A673 (cell line): ENCODE results near the gene HABP2. TPM values are rescaled to one million over a fixed set of nuclear protein-coding genes. Genes with fewer than 3 reads are reported as not detected.

Source experiments
- BruUV-seq: library from RNA; stranded (reverse); fragments of 400-500 nt; replicated peaks from 2 replicates; lab custom pipeline; 2021; lab: Mats Ljungman, UMichigan
- CTCF ChIA-PET: fragments of 300-600 bp; sonication (Branson Sonifier 250); formaldehyde crosslinking; loops from one replicate; lab custom pipeline; 2022; ENCODE audit warnings: antibody characterized with exemption; lab: Charles Lee
- POLR2A ChIA-PET: fragments of 300-600 bp; sonication (Branson Sonifier 250); formaldehyde crosslinking; loops from one replicate; lab custom pipeline; 2022; ENCODE audit warnings: antibody characterized with exemption; ENCODE audit not compliant: low non-redundant PET; lab: Charles Lee
- DNase-seq: peaks from one replicate; pipeline ENCODE4 v3.0.0-alpha.2; 2015; ENCODE audit warnings: low spot score
- H3K27ac ChIP-seq: fragments of 200-600 bp; sonication (generic); 2 replicates; pipeline ENCODE4 v1.5.1; 2016; ENCODE audit warnings: mixed run types, low read depth, mild to moderate bottlenecking, mixed read lengths, antibody characterized with exemption, low read length; ENCODE audit not compliant: poor library complexity, severe bottlenecking
- H3K27me3 ChIP-seq: fragments of 200-600 bp; sonication (generic); replicated peaks from 2 replicates; pipeline ENCODE4 v1.6.1; 2017; ENCODE audit warnings: mixed run types, low read depth, mild to moderate bottlenecking, mixed read lengths, antibody characterized with exemption, low read length; ENCODE audit not compliant: insufficient read depth, poor library complexity
- H3K36me3 ChIP-seq: fragments of 200-600 bp; sonication (generic); 2 replicates; pipeline ENCODE4 v1.6.1; 2016; ENCODE audit warnings: mixed run types, mild to moderate bottlenecking, mixed read lengths, antibody characterized with exemption, low read length; ENCODE audit not compliant: insufficient read depth, poor library complexity, severe bottlenecking
- H3K4me1 ChIP-seq: fragments of 200-600 bp; sonication (generic); 2 replicates; pipeline ENCODE4 v1.6.1; 2017; ENCODE audit warnings: mixed run types, mild to moderate bottlenecking, mixed read lengths, antibody characterized with exemption, low read length; ENCODE audit not compliant: insufficient read depth, poor library complexity, severe bottlenecking
- H3K4me3 ChIP-seq: fragments of 200-600 bp; sonication (generic); 2 replicates; pipeline ENCODE4 v1.5.1; 2016; ENCODE audit warnings: low read depth, mixed run types, mild to moderate bottlenecking, mixed read lengths, low read length; ENCODE audit not compliant: poor library complexity, severe bottlenecking
- H3K9me3 ChIP-seq: fragments of 200-600 bp; sonication (generic); 2 replicates; pipeline ENCODE4 v1.6.1; 2016; ENCODE audit warnings: mixed run types, low read depth, mild to moderate bottlenecking, mixed read lengths, antibody characterized with exemption, low read length; ENCODE audit not compliant: poor library complexity, severe bottlenecking
- EZH2 ChIP-seq: fragments of 200-600 bp; sonication (generic); IDR thresholded peaks from 2 replicates; pipeline ENCODE4 v1.6.1; 2017; ENCODE audit warnings: borderline replicate concordance, low read depth, mild to moderate bottlenecking, mixed read lengths, antibody characterized with exemption, low read length; ENCODE audit not compliant: poor library complexity, severe bottlenecking
- intact Hi-C: fragments of 100-400 bp; cut with micrococcal nuclease; formaldehyde crosslinking; loops from one replicate; pipeline ENCODE4 v1.10.0; 2022; ENCODE audit not compliant: unreplicated experiment
- total RNA-seq: library from RNA; stranded (reverse); gene quantifications from 2 replicates; pipeline ENCODE4 v1.2.3, GENCODE V29; 2021
- TF ChIP-seq, protein P1 (sequence below): fragments of 300-800, 200-600 bp; sonication (generic); conservative IDR thresholded peaks from 2 replicates; pipeline ENCODE4 v1.5.1; 2017; ENCODE audit warnings: low read depth, mild to moderate bottlenecking, antibody characterized with exemption, low read length, moderate library complexity, mixed read lengths

HABP2 gene
- total RNA-seq, 1 experiment from 2014 or later, result not detected

DNA sequence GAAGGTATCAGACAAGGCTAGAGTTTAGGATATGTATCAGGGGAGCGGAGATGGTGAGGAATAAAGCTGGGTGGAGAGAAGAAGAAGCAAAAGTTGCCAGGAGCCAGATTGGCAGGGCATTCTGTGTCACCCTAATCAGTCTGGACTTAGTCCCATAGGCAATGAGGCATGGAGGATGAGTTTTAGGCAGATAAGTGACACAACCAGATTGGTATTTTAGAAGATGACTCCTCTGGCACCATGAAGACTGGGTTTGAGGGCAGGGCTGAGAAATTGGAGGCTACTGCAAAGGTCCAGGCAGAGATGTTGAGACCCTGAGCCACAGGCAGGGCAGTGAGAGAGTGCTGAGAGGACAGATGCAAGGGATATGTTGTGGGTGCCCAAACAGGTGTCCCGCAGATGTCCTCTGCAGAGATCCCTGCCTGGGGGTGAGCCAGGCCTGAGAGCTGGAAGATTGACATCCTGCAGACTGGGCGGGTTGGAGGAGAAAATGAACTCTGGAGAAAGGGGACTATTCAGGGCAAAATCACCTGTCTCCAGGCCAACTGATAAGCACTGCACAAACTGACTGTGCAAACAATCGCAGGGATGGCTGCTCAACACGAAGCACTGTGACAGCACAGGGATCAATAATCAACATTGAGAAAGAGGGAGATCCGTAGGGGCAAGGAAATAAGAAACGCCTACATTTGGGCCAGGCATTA lies 11.9 kb upstream of the HABP2 start:
- BruUV-seq, result no TSS peak
- no peak for DNase-seq
- H3K36me3 ChIP-seq, result no peaks in the 10 kb centered on the region
- no peak overlapping the region for H3K27ac ChIP-seq
- H3K27me3 ChIP-seq, result no peaks in the 10 kb centered on the region
- H3K4me3 ChIP-seq, result no peak overlapping the region
- ChIA-PET POLR2A (no interaction called here), CTCF (no interaction called here)
- H3K9me3 ChIP-seq, result no peaks in the 10 kb centered on the region
- intact Hi-C loops, result no loop called here
- TF ChIP-seq, protein P1, sequence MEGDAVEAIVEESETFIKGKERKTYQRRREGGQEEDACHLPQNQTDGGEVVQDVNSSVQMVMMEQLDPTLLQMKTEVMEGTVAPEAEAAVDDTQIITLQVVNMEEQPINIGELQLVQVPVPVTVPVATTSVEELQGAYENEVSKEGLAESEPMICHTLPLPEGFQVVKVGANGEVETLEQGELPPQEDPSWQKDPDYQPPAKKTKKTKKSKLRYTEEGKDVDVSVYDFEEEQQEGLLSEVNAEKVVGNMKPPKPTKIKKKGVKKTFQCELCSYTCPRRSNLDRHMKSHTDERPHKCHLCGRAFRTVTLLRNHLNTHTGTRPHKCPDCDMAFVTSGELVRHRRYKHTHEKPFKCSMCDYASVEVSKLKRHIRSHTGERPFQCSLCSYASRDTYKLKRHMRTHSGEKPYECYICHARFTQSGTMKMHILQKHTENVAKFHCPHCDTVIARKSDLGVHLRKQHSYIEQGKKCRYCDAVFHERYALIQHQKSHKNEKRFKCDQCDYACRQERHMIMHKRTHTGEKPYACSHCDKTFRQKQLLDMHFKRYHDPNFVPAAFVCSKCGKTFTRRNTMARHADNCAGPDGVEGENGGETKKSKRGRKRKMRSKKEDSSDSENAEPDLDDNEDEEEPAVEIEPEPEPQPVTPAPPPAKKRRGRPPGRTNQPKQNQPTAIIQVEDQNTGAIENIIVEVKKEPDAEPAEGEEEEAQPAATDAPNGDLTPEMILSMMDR, result no peak
- no peak for TF ChIP-seq EZH2
- H3K4me1 ChIP-seq, result no peaks in the 10 kb centered on the region

DNA sequence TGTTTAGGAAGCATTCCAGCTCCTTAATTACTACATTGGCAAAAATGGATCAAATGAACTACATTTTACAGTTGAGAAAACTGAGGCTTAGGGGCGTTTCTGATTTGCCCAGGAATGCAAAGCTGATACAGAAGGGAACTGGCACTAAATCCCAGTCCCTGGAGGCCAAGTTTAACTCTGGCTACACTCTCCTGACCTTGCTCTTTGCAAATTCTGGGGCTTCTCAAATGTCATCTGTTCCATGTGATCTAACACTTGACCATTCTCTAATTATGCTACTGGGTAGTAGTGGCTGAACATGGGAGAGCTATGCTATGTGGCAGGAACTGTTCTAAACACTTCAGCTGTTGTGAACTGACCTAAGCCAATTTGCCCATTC lies 11.3 kb upstream of the HABP2 start:
- no peak overlapping the region for H3K27ac ChIP-seq
- no peak overlapping the region for H3K4me3 ChIP-seq
- DNase-seq, result no peak
- no peaks in the 10 kb centered on the region for H3K4me1 ChIP-seq
- intact Hi-C loops, result no loop called here
- CTCF ChIA-PET, result no interaction called here
- H3K36me3 ChIP-seq, result no peaks in the 10 kb centered on the region
- no TSS peak for BruUV-seq
- POLR2A ChIA-PET, result no interaction called here
- no peaks in the 10 kb centered on the region for H3K9me3 ChIP-seq
- H3K27me3 ChIP-seq, result no peaks in the 10 kb centered on the region
- TF ChIP-seq, protein P1, result no peak
- no peak for TF ChIP-seq EZH2

DNA sequence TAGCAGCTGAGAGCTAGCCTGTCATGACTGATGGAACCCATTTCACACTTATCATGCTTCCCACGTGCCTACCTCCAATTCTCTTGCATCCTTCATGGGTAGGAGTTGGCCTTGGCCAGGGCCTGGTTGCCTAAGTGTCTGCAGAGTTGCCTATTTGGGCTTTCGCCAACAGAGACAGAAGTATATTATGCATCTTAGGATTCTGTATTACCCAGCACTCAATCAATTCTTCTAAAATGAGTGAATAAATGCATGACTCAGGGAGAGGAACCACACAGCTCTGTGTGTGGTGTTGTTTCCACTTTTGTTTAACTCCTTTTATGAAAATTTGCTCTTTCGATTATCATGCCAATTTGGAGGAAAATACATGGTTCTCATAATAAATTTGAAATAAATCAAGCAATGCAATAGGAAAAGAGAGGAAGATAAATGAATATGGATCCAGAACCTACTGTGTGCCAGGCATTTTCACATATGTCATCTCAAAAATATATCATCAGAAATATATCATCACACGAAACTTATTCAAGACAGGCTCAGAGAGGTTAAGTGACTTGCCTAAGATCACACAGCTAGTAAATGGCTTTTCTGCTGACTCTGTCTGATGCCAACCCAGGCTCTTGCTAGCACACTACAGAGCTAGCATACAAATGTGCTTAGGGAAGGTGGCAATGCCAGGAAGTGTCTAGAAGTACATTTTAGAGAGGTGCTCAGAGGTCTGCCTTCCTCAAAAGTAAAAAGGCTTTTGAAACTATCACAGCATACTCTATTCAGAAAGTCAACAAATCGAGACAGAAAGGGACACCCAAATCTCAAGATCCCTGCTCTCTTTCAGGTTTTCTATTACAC lies 9.5 kb upstream of the HABP2 start:
- DNase-seq, result no peak
- Histone ChIP-seq H3K27me3 (no peaks in the 10 kb centered on the region), H3K4me3 (no peak overlapping the region), H3K27ac (no peak overlapping the region), H3K9me3 (no peaks in the 10 kb centered on the region), H3K4me1 (no peaks in the 10 kb centered on the region), H3K36me3 (no peaks in the 10 kb centered on the region)
- CTCF ChIA-PET, result no interaction called here
- no peak for TF ChIP-seq EZH2
- TF ChIP-seq, protein P1, result no peak
- intact Hi-C loops, result no loop called here
- POLR2A ChIA-PET, result no interaction called here
- BruUV-seq, result no TSS peak
